ENCODE data around the gene PCMTD2. TPM values are rescaled to one million over a fixed set of nuclear protein-coding genes. Genes with fewer than 3 reads are reported as not detected.

PCMTD2 gene
- polyA plus RNA-seq, 1 of the 3 experiments (the other 2 are of a cell fraction) = 50.7 TPM

GRCh38 chr20:64244281-64244805, 11.2 kb upstream of the PCMTD2 start:
- Histone ChIP-seq H3K4me1 (ENCODE audit: control insufficient read depth in 1 of 2, insufficient read depth in 2 of 2, low read depth in 1 of 2, low read length in 1 of 2) (no peaks in the 10 kb centered on the region), H3K9ac (no peak overlapping the region), H4K20me1 (ENCODE audit: insufficient read depth) (no peaks in the 10 kb centered on the region), H3K27me3 (ENCODE audit: insufficient read depth) (peaks cover 14% of the 10 kb centered on the region; the same call in 1 of the 2 replicates), H3K27ac (ENCODE audit: low read depth in 2 of 2, low read length in 1 of 2) (no peak overlapping the region), H3K36me3 (replicated peaks in 1 of 2; ENCODE audit: control insufficient read depth in 1 of 2, insufficient read depth in 2 of 2, low read length in 1 of 2) (no peaks in the 10 kb centered on the region), H3K9me2 (no peaks in the 10 kb centered on the region), H2AFZ (ENCODE audit: low read depth) (no peak overlapping the region), H3K9me3 (no peaks in the 10 kb centered on the region), H3K4me2 (no peak overlapping the region), H3F3A (replicated peaks; ENCODE audit: insufficient read depth) (no peaks in the 10 kb centered on the region), H3K4me3 (ENCODE audit: low read depth in 2 of 2, low read length in 1 of 2) (no peak overlapping the region), H3K79me2 (ENCODE audit: insufficient read depth) (no peaks in the 10 kb centered on the region)
- 10% methylated on average over 2 of the region's 2 CpGs for WGBS (ENCODE audit: low lambda C conversion rate)
- CTCF ChIA-PET = no interaction called here
- TF ChIP-seq RFX5 (IDR thresholded peaks at IDR 0.05; ENCODE audit: low read length) = no peak
- TF ChIP-seq RCOR1 (IDR thresholded peaks at IDR 0.05; ENCODE audit: low read length) = no peak
- no peak for TF ChIP-seq FOXJ3 (CRISPR knock-in tag; IDR thresholded peaks at IDR 0.05)
- no peak for TF ChIP-seq FOXM1 (IDR thresholded peaks at IDR 0.05; ENCODE audit: low read depth)
- TF ChIP-seq TEAD4 (IDR thresholded peaks at IDR 0.05; ENCODE audit: borderline replicate concordance, insufficient read depth) = no peak
- TF ChIP-seq MXI1 (IDR thresholded peaks at IDR 0.05; ENCODE audit: low read depth, low read length) = no peak
- no peak for TF ChIP-seq PBX3 (IDR thresholded peaks at IDR 0.05)
- no peak for TF ChIP-seq RXRA (IDR thresholded peaks at IDR 0.05; ENCODE audit: borderline replicate concordance, low read depth)
- TF ChIP-seq NRF1 (IDR thresholded peaks at IDR 0.05; ENCODE audit: low read depth, low read length) = no peak
- no peak for TF ChIP-seq CTCF (IDR thresholded peaks at IDR 0.05)
- TF ChIP-seq ZBTB33 (IDR thresholded peaks at IDR 0.05; ENCODE audit: borderline replicate concordance, low read depth) = no peak
- DNase-seq = no peak
- POLR2A ChIA-PET = no interaction called here

- peaks cover 14% of the 10 kb centered on the region; the same call in 1 of the 2 replicates for H3K27me3 ChIP-seq (ENCODE audit: insufficient read depth)
- CTCF ChIA-PET = no interaction called here
- POLR2A ChIA-PET = no interaction called here
- TF ChIP-seq MEF2A (IDR thresholded peaks at IDR 0.05; ENCODE audit: borderline replicate concordance, low read depth) (no peak), IRF3 (IDR thresholded peaks at IDR 0.05; ENCODE audit: low read depth, low read length) (no peak), RXRA (IDR thresholded peaks at IDR 0.05; ENCODE audit: borderline replicate concordance, low read depth) (no peak), CHD2 (IDR thresholded peaks at IDR 0.05; ENCODE audit: low read length, partially characterized antibody) (no peak), CTCF (IDR thresholded peaks at IDR 0.05) (no peak), FOXJ3 (CRISPR knock-in tag; IDR thresholded peaks at IDR 0.05) (no peak), TAF1 (IDR thresholded peaks at IDR 0.05; ENCODE audit: borderline replicate concordance, low read depth, low read length) (no peak), GABPA (IDR thresholded peaks at IDR 0.05; ENCODE audit: low read depth) (no peak), MAX (IDR thresholded peaks at IDR 0.05; ENCODE audit: low read depth) (no peak), GATA2 (CRISPR knock-in tag; IDR thresholded peaks at IDR 0.05) (no peak)
These were observed 10.5 kb upstream of the PCMTD2 start for GRCh38 chr20:64244870-64245603.

More at GRCh38 chr20:64244870-64245603, 10.5 kb upstream of the PCMTD2 start:
- Histone ChIP-seq H3K36me3 (replicated peaks in 1 of 2; ENCODE audit: control insufficient read depth in 1 of 2, insufficient read depth in 2 of 2, low read length in 1 of 2) (no peaks in the 10 kb centered on the region), H4K20me1 (ENCODE audit: insufficient read depth) (no peaks in the 10 kb centered on the region), H3K79me2 (ENCODE audit: insufficient read depth) (no peaks in the 10 kb centered on the region), H2AFZ (ENCODE audit: low read depth) (no peak overlapping the region), H3K9me3 (no peaks in the 10 kb centered on the region), H3K27ac (ENCODE audit: low read depth in 2 of 2, low read length in 1 of 2) (no peak overlapping the region), H3F3A (replicated peaks; ENCODE audit: insufficient read depth) (no peaks in the 10 kb centered on the region), H3K9ac (no peak overlapping the region), H3K4me3 (ENCODE audit: low read depth in 2 of 2, low read length in 1 of 2) (no peak overlapping the region), H3K9me2 (no peaks in the 10 kb centered on the region), H3K4me1 (ENCODE audit: control insufficient read depth in 1 of 2, insufficient read depth in 2 of 2, low read depth in 1 of 2, low read length in 1 of 2) (no peaks in the 10 kb centered on the region), H3K4me2 (no peak overlapping the region)
- WGBS (ENCODE audit: low lambda C conversion rate) = 22% methylated on average over 7 of the region's 8 CpGs
- DNase-seq = peak; percentile 6
